ENCODE data around the gene ACOXL. TPM values are rescaled to one million over a fixed set of nuclear protein-coding genes. Genes with fewer than 3 reads are reported as not detected.
"Not testable (repeated sequence)": the region's sequence is repeated elsewhere in the genome, so short reads cannot be mapped to it uniquely, and the experiment has no call there.

Gene ACOXL
- total RNA-seq, 2 donors from 2014 or later, result not detected

DNA sequence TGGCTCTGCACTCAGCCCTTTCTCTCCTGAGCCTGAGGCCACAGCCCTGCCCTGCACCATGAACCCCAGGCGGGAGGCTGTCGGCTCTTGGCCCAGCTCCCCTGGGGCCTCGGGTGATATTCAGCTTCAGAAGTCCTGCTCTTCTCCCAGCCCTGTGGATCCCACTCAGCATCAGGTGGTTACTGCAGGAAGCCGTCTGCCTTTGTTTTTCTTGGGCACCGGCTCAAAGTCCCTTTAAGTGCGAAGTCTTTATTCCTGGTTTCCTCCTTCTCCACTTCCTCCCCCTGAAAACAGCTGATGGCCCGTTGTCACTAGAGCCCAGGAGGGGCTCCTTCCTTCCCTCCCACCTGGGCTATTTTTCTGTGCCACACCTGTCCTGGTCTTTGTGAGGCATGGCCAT is 226.8 kb downstream of the ACOXL start:
- Histone ChIP-seq H3K27ac (no peak overlapping the region), H3K27me3 (replicated peaks; ENCODE audit: insufficient read depth) (no peaks in the 10 kb centered on the region), H3K36me3 (no peaks in the 10 kb centered on the region), H3K4me1 (ENCODE audit: control insufficient read depth in 1 of 2, low read depth in 2 of 2) (no peaks in the 10 kb centered on the region), H3K9me3 (no peaks in the 10 kb centered on the region), H3K4me3 (no peak overlapping the region)
- TF ChIP-seq, protein P1, sequence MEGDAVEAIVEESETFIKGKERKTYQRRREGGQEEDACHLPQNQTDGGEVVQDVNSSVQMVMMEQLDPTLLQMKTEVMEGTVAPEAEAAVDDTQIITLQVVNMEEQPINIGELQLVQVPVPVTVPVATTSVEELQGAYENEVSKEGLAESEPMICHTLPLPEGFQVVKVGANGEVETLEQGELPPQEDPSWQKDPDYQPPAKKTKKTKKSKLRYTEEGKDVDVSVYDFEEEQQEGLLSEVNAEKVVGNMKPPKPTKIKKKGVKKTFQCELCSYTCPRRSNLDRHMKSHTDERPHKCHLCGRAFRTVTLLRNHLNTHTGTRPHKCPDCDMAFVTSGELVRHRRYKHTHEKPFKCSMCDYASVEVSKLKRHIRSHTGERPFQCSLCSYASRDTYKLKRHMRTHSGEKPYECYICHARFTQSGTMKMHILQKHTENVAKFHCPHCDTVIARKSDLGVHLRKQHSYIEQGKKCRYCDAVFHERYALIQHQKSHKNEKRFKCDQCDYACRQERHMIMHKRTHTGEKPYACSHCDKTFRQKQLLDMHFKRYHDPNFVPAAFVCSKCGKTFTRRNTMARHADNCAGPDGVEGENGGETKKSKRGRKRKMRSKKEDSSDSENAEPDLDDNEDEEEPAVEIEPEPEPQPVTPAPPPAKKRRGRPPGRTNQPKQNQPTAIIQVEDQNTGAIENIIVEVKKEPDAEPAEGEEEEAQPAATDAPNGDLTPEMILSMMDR (IDR thresholded peaks at IDR 0.05), result no peak
- ATAC-seq (ENCODE audit: insufficient number of reproducible peaks, low FRiP score, low read depth), result no peak
- no peak for DNase-seq (ENCODE audit: low spot score)

DNA sequence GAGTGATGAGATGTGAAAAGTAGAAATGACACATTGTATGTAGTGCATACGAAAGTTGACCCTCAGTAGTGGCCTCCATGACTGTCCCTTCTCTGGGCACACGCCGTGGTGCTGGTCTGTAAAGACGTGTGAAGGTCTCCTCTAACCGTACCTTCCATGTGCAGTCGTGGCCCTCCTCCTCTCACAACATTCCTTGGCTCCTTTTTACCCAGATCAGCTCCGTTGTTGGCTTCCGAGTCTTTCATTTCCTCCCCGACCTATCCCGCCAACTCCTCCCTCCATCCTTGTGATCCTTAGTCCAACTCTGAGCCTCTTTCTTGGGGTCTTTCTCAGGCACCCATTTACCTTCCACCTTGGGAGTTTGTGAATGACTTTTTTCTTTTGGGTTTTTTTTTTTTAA is 227.9 kb downstream of the ACOXL start:
- ATAC-seq (ENCODE audit: insufficient number of reproducible peaks, low FRiP score, low read depth) (no peak), DNase-seq (ENCODE audit: low spot score) (no peak)
- H3K27me3 ChIP-seq (replicated peaks; ENCODE audit: insufficient read depth), result no peaks in the 10 kb centered on the region
- H3K4me3 ChIP-seq, result no peak overlapping the region
- no peaks in the 10 kb centered on the region for H3K36me3 ChIP-seq
- TF ChIP-seq, protein P1 (IDR thresholded peaks at IDR 0.05), result no peak
- no peaks in the 10 kb centered on the region for H3K4me1 ChIP-seq (ENCODE audit: control insufficient read depth in 1 of 2, low read depth in 2 of 2)
- H3K27ac ChIP-seq, result no peak overlapping the region
- no peaks in the 10 kb centered on the region for H3K9me3 ChIP-seq

DNA sequence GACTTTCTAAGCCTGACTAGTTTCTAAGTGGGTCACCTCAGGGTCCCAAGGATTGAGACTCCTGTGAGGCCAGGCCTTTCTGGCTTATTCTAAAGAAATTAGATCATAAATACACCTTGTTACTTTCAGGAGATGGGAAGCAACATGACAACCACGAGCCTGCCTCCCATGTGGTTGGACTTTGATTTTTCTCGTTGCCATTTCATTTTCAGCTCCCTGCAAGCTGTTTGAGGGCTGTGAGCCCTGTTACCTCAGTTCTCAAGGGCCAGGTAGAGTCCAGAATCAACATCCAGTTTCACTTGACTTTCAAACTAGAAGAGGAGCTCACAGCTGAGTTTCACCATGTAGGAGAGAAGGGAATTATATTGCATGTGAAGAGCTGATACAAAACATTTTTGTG is 228.6 kb downstream of the ACOXL start:
- TF ChIP-seq, protein P1 (IDR thresholded peaks at IDR 0.05), result no peak
- no peaks in the 10 kb centered on the region for H3K36me3 ChIP-seq
- no peaks in the 10 kb centered on the region for H3K9me3 ChIP-seq
- no peak for DNase-seq (ENCODE audit: low spot score)
- no peak overlapping the region for H3K4me3 ChIP-seq
- H3K27ac ChIP-seq, result no peak overlapping the region
- no peak for ATAC-seq (ENCODE audit: insufficient number of reproducible peaks, low FRiP score, low read depth)
- no peaks in the 10 kb centered on the region for H3K27me3 ChIP-seq (replicated peaks; ENCODE audit: insufficient read depth)
- no peaks in the 10 kb centered on the region for H3K4me1 ChIP-seq (ENCODE audit: control insufficient read depth in 1 of 2, low read depth in 2 of 2)

DNA sequence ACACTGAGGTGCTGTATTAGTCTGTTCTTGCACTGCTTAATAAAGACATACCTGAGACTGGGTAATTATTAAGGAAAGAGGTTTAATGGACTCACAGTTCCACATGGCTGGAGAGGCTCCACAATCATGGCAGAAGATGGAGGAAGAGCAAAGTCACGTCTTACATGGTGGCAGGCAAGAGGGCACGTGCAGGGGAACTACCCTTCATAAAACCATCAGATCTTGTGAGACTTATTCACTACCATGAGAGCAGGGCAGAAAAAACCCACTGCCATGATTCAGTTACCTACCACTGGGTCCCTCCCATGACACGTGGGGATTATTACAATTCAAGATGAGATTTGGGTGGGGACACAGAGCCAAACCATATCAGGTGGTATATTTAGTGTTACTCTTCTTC is 229.3 kb downstream of the ACOXL start:
- DNase-seq (ENCODE audit: low spot score); H3K36me3 ChIP-seq; H3K4me1 ChIP-seq (ENCODE audit: control insufficient read depth in 1 of 2, low read depth in 2 of 2); H3K27me3 ChIP-seq (replicated peaks; ENCODE audit: insufficient read depth); H3K9me3 ChIP-seq; H3K27ac ChIP-seq; H3K4me3 ChIP-seq; ATAC-seq (ENCODE audit: insufficient number of reproducible peaks, low FRiP score, low read depth): not testable (repeated sequence)

DNA sequence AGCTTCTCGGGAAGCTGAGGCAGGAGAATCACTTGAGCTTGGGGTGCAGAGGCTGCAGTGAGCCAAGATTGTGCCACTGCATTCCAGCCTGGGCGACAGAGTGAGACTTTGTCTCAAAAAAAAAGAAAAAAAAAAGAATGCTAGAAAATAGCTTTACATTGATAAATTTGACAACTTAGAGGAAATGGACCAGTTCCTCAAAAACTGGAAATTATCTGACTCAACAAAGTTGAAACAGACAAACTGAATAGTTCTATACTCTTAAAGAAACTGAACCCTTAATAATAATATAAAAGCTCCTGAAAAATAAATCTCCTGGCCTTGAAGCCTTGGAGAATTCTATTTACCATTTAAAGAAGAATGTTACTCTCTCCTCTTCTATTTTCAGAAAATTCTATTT is 237.3 kb downstream of the ACOXL start:
- Histone ChIP-seq H3K4me3 (no peak overlapping the region), H3K27me3 (replicated peaks; ENCODE audit: insufficient read depth) (no peaks in the 10 kb centered on the region)

DNA sequence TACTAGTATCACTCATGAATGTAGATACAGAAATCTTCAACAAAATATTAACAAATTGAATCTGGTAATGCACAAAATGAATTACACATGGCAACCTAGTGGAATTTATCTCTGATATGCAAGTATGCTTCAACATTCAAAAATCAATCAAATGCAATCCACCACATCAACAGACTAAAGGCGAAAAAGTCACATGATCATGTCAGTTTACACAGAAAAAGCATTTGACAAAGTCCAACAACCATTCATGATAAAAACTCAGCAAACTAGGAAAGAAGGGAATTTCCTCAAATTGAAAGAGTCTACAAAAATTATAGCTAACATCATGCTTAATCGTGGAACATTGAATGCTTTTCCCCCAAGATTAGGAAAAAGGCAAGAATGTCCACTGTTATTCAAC is 237.8 kb downstream of the ACOXL start:
- Histone ChIP-seq H3K4me3 (no peak overlapping the region), H3K4me1 (ENCODE audit: control insufficient read depth in 1 of 2, low read depth in 2 of 2) (no peaks in the 10 kb centered on the region), H3K36me3 (no peaks in the 10 kb centered on the region), H3K27ac (no peak overlapping the region), H3K27me3 (replicated peaks; ENCODE audit: insufficient read depth) (no peaks in the 10 kb centered on the region), H3K9me3 (no peaks in the 10 kb centered on the region)
- DNase-seq (ENCODE audit: low spot score) (no peak), ATAC-seq (ENCODE audit: insufficient number of reproducible peaks, low FRiP score, low read depth) (no peak)
- TF ChIP-seq, protein P1 (IDR thresholded peaks at IDR 0.05), result no peak

More for the DNA sequence above, 237.3 kb downstream of the ACOXL start:
- no peaks in the 10 kb centered on the region for H3K4me1 ChIP-seq (ENCODE audit: control insufficient read depth in 1 of 2, low read depth in 2 of 2)
- TF ChIP-seq, protein P1 (IDR thresholded peaks at IDR 0.05), result no peak
- no peak for ATAC-seq (ENCODE audit: insufficient number of reproducible peaks, low FRiP score, low read depth)
- H3K27ac ChIP-seq, result no peak overlapping the region
- no peak for DNase-seq (ENCODE audit: low spot score)
- no peaks in the 10 kb centered on the region for H3K9me3 ChIP-seq
- no peaks in the 10 kb centered on the region for H3K36me3 ChIP-seq

All from thoracic aorta (tissue), 2 donors.